HepG2 (cell line): ENCODE results near the gene PAM16. TPM values are rescaled to one million over a fixed set of nuclear protein-coding genes. Genes with fewer than 3 reads are reported as not detected.

Experiments
- BCL6 ChIP-seq: IDR thresholded peaks from 2 replicates; pipeline ENCODE4 v1.6.1; 2016; ENCODE audit warnings: missing genetic modification reagents, missing compliant biosample characterization
- BORCS8-MEF2B ChIP-seq: sonication (generic); formaldehyde crosslinking; IDR thresholded peaks from 2 replicates; pipeline ENCODE4 v1.8.0; 2022; ENCODE audit warnings: mild to moderate bottlenecking, missing genetic modification reagents
- ERF ChIP-seq: IDR thresholded peaks from 2 replicates; pipeline ENCODE4 v1.6.1; 2018; ENCODE audit warnings: missing biosample characterization, missing genetic modification reagents
- KDM5B ChIP-seq: sonication (generic); formaldehyde crosslinking; IDR thresholded peaks from 2 replicates; pipeline ENCODE4 v1.4.0; 2020; ENCODE audit warnings: missing genetic modification reagents, mild to moderate bottlenecking, borderline replicate concordance
- MBNL3 ChIP-seq: fragments of 250-450 bp; sonication (Bioruptor Pico); conservative IDR thresholded peaks from 2 replicates; pipeline ENCODE4 v1.8.0; 2022; ENCODE audit warnings: mild to moderate bottlenecking, inconsistent platforms
- MEIS2 ChIP-seq: sonication (generic); formaldehyde crosslinking; IDR thresholded peaks from 2 replicates; pipeline ENCODE4 v1.9.0; 2021; ENCODE audit warnings: mild to moderate bottlenecking, missing genetic modification reagents
- RAD21 ChIP-seq: fragments of 450-650 bp; formaldehyde crosslinking; IDR thresholded peaks from 2 replicates; pipeline ENCODE4 v1.5.0; 2020; ENCODE audit warnings: mild to moderate bottlenecking
- RXRA ChIP-seq: sonication (generic); formaldehyde crosslinking; IDR thresholded peaks from 2 replicates; pipeline ENCODE4 v1.5.1; 2020; ENCODE audit warnings: missing genetic modification reagents
- SKI ChIP-seq: fragments of 450-650 bp; IDR thresholded peaks from one replicate; pipeline ENCODE4 v1.6.1; 2018; ENCODE audit warnings: mild to moderate bottlenecking; ENCODE audit not compliant: partially characterized antibody
- SOX6 ChIP-seq, 2 experiments: fragments of 450-650 bp in 1 of 2; sonication (generic) in 1 of 2; formaldehyde crosslinking in 1 of 2; IDR thresholded peaks; 2 replicates each; pipeline versions ENCODE4 v1.4.0 to v1.6.1; 2017 to 2020; ENCODE audit warnings: antibody characterized with exemption in 1 of 2, mild to moderate bottlenecking in 1 of 2, missing genetic modification reagents in 1 of 2
- TEAD3 ChIP-seq: optimal IDR thresholded peaks from 2 replicates; pipeline ENCODE3; 2016; ENCODE audit warnings: borderline replicate concordance
- ZBTB38 ChIP-seq: sonication (generic); formaldehyde crosslinking; IDR thresholded peaks from 2 replicates; pipeline ENCODE4 v1.5.1; 2020; ENCODE audit warnings: mild to moderate bottlenecking, missing genetic modification reagents
- ZNF761 ChIP-seq: sonication (generic); formaldehyde crosslinking; conservative IDR thresholded peaks from 2 replicates; pipeline ENCODE4 v1.4.0; 2020; ENCODE audit warnings: mild to moderate bottlenecking, missing genetic modification reagents
- ZNF850 ChIP-seq: sonication (generic); formaldehyde crosslinking; conservative IDR thresholded peaks from 2 replicates; pipeline ENCODE4 v1.9.0; 2021; ENCODE audit warnings: mild to moderate bottlenecking, missing genetic modification reagents
- polyA plus RNA-seq, 8 experiments: library from polyadenylated mRNA; depleted of rRNA in 3 of 8; stranded (reverse) in 7 of 8; unstranded in 1 of 8; fragments of >200 nt; fragmentation: Illumina TruSeq in 4 of 8; extraction: Trizol in 4 of 8; gene quantifications; 2 replicates each; pipeline versions ENCODE4 v1.2.1 to v1.2.3, GENCODE V29; 2011 to 2016; ENCODE audit warnings: low read depth in 4 of 8, missing spikeins in 1 of 8, mixed read lengths in 1 of 8; ENCODE audit not compliant: insufficient read depth in 1 of 8
- total RNA-seq, 5 experiments: library from RNA; depleted of rRNA; stranded (reverse); fragments of >200 nt; fragmentation: Illumina TruSeq; extraction: Trizol; gene quantifications; 2 replicates each; pipeline ENCODE4 v1.2.3, GENCODE V29; 2016; ENCODE audit warnings: low read depth in 1 of 5
- TF ChIP-seq, protein P1 (sequence below): sonication (generic); formaldehyde crosslinking; IDR thresholded peaks from 2 replicates; pipeline ENCODE4 v1.8.0; 2022; ENCODE audit warnings: missing genetic modification reagents, mild to moderate bottlenecking, borderline replicate concordance
- TF ChIP-seq, protein P2 (sequence below): sonication (generic); formaldehyde crosslinking; conservative IDR thresholded peaks from 2 replicates; pipeline ENCODE4 v1.8.0; 2022; ENCODE audit warnings: missing genetic modification reagents
- TF ChIP-seq, protein P3 (sequence below): sonication (generic); formaldehyde crosslinking; IDR thresholded peaks from 2 replicates; pipeline ENCODE4 v1.4.0; 2020; ENCODE audit warnings: missing genetic modification reagents
- TF ChIP-seq, protein P4 (sequence below): sonication (generic); formaldehyde crosslinking; IDR thresholded peaks from 2 replicates; pipeline ENCODE4 v1.4.0; 2020; ENCODE audit warnings: mild to moderate bottlenecking, missing genetic modification reagents
- TF ChIP-seq, protein P5 (sequence below): sonication (generic); formaldehyde crosslinking; IDR thresholded peaks from 2 replicates; pipeline ENCODE4 v1.5.0; 2020; ENCODE audit warnings: mild to moderate bottlenecking, missing genetic modification reagents

The PAM16 gene
- total and polyA plus RNA-seq, 2 of the 13 experiments (the other 11 are each of a cell fraction or from before 2014, with no cell fraction given) = 51.5 to 51.8 TPM

DNA sequence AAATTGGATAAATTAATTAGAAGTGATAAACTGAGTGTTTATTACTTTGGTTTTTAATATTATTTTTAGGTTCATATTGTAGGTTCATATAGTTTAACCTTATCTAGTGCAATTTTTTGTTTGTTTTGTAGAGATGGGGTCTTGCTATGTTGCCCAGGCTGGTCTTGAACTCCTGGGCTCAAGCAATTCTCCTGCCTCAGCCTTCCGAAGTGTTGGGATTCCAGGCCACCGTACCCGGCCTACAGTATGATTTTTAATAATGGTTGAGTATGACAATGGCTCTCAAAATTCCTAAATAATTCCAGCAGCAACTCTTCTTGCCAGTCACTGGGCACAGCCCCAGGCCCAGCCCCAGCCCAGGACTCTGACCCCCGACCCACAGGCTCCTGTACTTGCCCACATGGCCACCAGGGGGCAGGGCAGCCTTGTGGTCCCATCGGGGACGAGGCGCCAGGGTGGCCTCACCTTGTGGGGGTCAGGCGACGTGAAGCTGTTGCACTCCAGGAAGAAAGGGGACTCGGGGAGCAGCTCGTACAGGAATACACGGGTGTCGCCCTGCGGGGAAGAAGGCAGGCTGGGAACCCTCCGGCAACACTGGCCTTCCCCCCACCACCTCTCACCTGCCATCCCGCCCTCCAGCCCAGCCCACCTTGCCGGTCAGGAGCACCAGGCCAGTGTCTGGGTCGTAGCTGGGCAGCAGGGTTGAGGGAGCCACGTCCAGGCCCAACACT, 7.9 kb upstream of the PAM16 start (continued):
- peak; percentile 71; the same call in 1 of the 2 replicates for TF ChIP-seq ZBTB38
- TF ChIP-seq, protein P1, sequence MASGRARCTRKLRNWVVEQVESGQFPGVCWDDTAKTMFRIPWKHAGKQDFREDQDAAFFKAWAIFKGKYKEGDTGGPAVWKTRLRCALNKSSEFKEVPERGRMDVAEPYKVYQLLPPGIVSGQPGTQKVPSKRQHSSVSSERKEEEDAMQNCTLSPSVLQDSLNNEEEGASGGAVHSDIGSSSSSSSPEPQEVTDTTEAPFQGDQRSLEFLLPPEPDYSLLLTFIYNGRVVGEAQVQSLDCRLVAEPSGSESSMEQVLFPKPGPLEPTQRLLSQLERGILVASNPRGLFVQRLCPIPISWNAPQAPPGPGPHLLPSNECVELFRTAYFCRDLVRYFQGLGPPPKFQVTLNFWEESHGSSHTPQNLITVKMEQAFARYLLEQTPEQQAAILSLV (CRISPR knock-in tag) = peak; percentile 59; the same call in 1 of the 2 replicates
- peak; percentile 96 for TF ChIP-seq RAD21 (CRISPR knock-in tag)
- TF ChIP-seq, protein P2, sequence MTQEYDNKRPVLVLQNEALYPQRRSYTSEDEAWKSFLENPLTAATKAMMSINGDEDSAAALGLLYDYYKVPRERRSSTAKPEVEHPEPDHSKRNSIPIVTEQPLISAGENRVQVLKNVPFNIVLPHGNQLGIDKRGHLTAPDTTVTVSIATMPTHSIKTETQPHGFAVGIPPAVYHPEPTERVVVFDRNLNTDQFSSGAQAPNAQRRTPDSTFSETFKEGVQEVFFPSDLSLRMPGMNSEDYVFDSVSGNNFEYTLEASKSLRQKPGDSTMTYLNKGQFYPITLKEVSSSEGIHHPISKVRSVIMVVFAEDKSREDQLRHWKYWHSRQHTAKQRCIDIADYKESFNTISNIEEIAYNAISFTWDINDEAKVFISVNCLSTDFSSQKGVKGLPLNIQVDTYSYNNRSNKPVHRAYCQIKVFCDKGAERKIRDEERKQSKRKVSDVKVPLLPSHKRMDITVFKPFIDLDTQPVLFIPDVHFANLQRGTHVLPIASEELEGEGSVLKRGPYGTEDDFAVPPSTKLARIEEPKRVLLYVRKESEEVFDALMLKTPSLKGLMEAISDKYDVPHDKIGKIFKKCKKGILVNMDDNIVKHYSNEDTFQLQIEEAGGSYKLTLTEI (CRISPR knock-in tag) = no peak
- no peak for TF ChIP-seq SKI
- TF ChIP-seq ZNF850 (CRISPR knock-in tag) = no peak
- no peak for TF ChIP-seq ZNF761 (CRISPR knock-in tag)
- TF ChIP-seq, protein P3, sequence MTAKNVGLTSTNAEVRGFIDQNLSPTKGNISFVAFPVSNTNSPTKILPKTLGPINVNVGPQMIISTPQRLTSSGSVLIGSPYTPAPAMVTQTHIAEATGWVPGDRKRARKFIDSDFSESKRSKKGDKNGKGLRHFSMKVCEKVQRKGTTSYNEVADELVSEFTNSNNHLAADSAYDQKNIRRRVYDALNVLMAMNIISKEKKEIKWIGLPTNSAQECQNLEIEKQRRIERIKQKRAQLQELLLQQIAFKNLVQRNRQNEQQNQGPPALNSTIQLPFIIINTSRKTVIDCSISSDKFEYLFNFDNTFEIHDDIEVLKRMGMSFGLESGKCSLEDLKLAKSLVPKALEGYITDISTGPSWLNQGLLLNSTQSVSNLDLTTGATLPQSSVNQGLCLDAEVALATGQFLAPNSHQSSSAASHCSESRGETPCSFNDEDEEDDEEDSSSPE (CRISPR knock-in tag) = peak; percentile 26; the same call in 1 of the 2 replicates
- 0 out of 2 replicates have a peak, but pooled peaks have one; percentile 42 for TF ChIP-seq BCL6
- peak; percentile 39; the same call in 1 of the 2 replicates for TF ChIP-seq KDM5B (CRISPR knock-in tag)
- 0 out of 2 replicates have a peak, but pooled peaks have one; percentile 28 for TF ChIP-seq MEIS2 (CRISPR knock-in tag)
- peak; percentile 65 for TF ChIP-seq RXRA
- TF ChIP-seq, protein P4, sequence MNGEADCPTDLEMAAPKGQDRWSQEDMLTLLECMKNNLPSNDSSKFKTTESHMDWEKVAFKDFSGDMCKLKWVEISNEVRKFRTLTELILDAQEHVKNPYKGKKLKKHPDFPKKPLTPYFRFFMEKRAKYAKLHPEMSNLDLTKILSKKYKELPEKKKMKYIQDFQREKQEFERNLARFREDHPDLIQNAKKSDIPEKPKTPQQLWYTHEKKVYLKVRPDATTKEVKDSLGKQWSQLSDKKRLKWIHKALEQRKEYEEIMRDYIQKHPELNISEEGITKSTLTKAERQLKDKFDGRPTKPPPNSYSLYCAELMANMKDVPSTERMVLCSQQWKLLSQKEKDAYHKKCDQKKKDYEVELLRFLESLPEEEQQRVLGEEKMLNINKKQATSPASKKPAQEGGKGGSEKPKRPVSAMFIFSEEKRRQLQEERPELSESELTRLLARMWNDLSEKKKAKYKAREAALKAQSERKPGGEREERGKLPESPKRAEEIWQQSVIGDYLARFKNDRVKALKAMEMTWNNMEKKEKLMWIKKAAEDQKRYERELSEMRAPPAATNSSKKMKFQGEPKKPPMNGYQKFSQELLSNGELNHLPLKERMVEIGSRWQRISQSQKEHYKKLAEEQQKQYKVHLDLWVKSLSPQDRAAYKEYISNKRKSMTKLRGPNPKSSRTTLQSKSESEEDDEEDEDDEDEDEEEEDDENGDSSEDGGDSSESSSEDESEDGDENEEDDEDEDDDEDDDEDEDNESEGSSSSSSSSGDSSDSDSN = peak; percentile 33; the same call in 1 of the 2 replicates
- TF ChIP-seq, protein P5, sequence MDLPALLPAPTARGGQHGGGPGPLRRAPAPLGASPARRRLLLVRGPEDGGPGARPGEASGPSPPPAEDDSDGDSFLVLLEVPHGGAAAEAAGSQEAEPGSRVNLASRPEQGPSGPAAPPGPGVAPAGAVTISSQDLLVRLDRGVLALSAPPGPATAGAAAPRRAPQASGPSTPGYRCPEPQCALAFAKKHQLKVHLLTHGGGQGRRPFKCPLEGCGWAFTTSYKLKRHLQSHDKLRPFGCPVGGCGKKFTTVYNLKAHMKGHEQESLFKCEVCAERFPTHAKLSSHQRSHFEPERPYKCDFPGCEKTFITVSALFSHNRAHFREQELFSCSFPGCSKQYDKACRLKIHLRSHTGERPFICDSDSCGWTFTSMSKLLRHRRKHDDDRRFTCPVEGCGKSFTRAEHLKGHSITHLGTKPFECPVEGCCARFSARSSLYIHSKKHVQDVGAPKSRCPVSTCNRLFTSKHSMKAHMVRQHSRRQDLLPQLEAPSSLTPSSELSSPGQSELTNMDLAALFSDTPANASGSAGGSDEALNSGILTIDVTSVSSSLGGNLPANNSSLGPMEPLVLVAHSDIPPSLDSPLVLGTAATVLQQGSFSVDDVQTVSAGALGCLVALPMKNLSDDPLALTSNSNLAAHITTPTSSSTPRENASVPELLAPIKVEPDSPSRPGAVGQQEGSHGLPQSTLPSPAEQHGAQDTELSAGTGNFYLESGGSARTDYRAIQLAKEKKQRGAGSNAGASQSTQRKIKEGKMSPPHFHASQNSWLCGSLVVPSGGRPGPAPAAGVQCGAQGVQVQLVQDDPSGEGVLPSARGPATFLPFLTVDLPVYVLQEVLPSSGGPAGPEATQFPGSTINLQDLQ (CRISPR knock-in tag) = no peak
- TF ChIP-seq BORCS8-MEF2B = peak; percentile 44; the same call in 1 of the 2 replicates
- peak; percentile 63 for TF ChIP-seq TEAD3 (CRISPR knock-in tag)
- TF ChIP-seq MBNL3 (CRISPR knock-in tag) = no peak
- TF ChIP-seq SOX6 (IDR thresholded peaks at IDR 0.05) = no peak
- TF ChIP-seq SOX6 (CRISPR knock-in tag; IDR thresholded peaks at IDR 0.05) = no peak
- TF ChIP-seq ERF = 0 out of 2 replicates have a peak, but pooled peaks have one; percentile 30
